NCI-H82 (cell line): Measurements from ENCODE around the gene SELENON.

ENCODE experiments used
- DNase-seq: peaks from one replicate; lab custom pipeline; 2025; lab: John Stamatoyannopoulos, UW

Gene SELENON

GRCh38 chr1:25864434-25864833, 64.4 kb downstream of the SELENON start:
- DNase-seq, result no peak

- no peak for DNase-seq
These were observed 66.3 kb downstream of the SELENON start for GRCh38 chr1:25866288-25866687.

GRCh38 chr1:25867210-25867991, 67.4 kb downstream of the SELENON start:
- DNase-seq, result peak; percentile 62
